Skeletal muscle tissue (tissue), 5 donors: ENCODE results near the gene EPS8. TPM values are rescaled to one million over a fixed set of nuclear protein-coding genes. Genes with fewer than 3 reads are reported as not detected.

ENCODE experiments used
- H3K27ac ChIP-seq: one replicate; pipeline ENCODE4 v1.7.0; 2013; ENCODE audit warnings: mild to moderate bottlenecking, low read depth, low read length, inconsistent platforms
- H3K27me3 ChIP-seq, 3 donors: one replicate each; pipeline ENCODE4 v1.7.0; 2013; ENCODE audit warnings: low read length in 3 of 3; ENCODE audit not compliant: control insufficient read depth in 3 of 3, insufficient read depth in 3 of 3
- H3K36me3 ChIP-seq, 3 donors: one replicate each; pipeline ENCODE4 v1.7.0; 2013; ENCODE audit warnings: low read length in 3 of 3; ENCODE audit not compliant: control insufficient read depth in 3 of 3, insufficient read depth in 3 of 3
- H3K4me1 ChIP-seq, 3 donors: one replicate each; pipeline ENCODE4 v1.7.0; 2013; ENCODE audit warnings: low read length in 3 of 3, mild to moderate bottlenecking in 3 of 3; ENCODE audit not compliant: control insufficient read depth in 3 of 3, insufficient read depth in 3 of 3
- H3K4me3 ChIP-seq, 3 donors: one replicate each; pipeline ENCODE4 v1.7.0; 2013; ENCODE audit warnings: low read length in 3 of 3
- H3K9ac ChIP-seq, 3 donors: one replicate each; pipeline ENCODE4 v1.7.0; 2013; ENCODE audit warnings: low read length in 3 of 3, mild to moderate bottlenecking in 3 of 3, moderate library complexity in 2 of 3, low read depth in 1 of 3
- H3K9me3 ChIP-seq, 3 donors: one replicate each; pipeline ENCODE4 v1.7.0; 2013; ENCODE audit warnings: low read length in 3 of 3; ENCODE audit not compliant: control insufficient read depth in 3 of 3
- small RNA-seq: library from RNA; depleted of rRNA; stranded (forward); fragments of <200 nt; gene quantifications from one replicate; pipeline ENCODE3, GENCODE V24; 2014
- total RNA-seq: library from RNA; depleted of rRNA; stranded (reverse); fragments of >200 nt; gene quantifications from one replicate; pipeline ENCODE4 v1.2.3, GENCODE V29; 2014
- donor health status: Osteomylitis.

EPS8 gene
- total RNA-seq, 1 donor from 2014 or later, result 27.7 TPM

- peak overlapping the region in 1 of 3 donors; percentile 65 for H3K9ac ChIP-seq
- no peak overlapping the region for H3K27ac ChIP-seq
These were observed 199.7 kb downstream of the EPS8 start for GRCh38 chr12:15589328-15590032.

GRCh38 chr12:15584366-15585041, 204.7 kb downstream of the EPS8 start:
- Histone ChIP-seq H3K36me3 (no peaks in the 10 kb centered on the region), H3K4me3 (no peak overlapping the region), H3K9me3 (no peaks in the 10 kb centered on the region), H3K9ac (no peak overlapping the region), H3K27me3 (no peaks in the 10 kb centered on the region), H3K4me1 (no peaks in the 10 kb centered on the region), H3K27ac (no peak overlapping the region)

More at GRCh38 chr12:15589328-15590032, 199.7 kb downstream of the EPS8 start:
- Histone ChIP-seq H3K4me3 (no peak overlapping the region), H3K36me3 (no peaks in the 10 kb centered on the region), H3K27me3 (no peaks in the 10 kb centered on the region), H3K9me3 (no peaks in the 10 kb centered on the region), H3K4me1 (peaks cover 0 to 5% (median 4%) of the 10 kb centered on the region in 3 donors)

GRCh38 chr12:15583804-15584203, 205.4 kb downstream of the EPS8 start:
- H3K27ac ChIP-seq, result no peak overlapping the region
- H3K9me3 ChIP-seq, result no peaks in the 10 kb centered on the region
- no peak overlapping the region for H3K4me3 ChIP-seq
- H3K9ac ChIP-seq, result no peak overlapping the region
- no peaks in the 10 kb centered on the region for H3K36me3 ChIP-seq
- H3K4me1 ChIP-seq, result no peaks in the 10 kb centered on the region
- H3K27me3 ChIP-seq, result no peaks in the 10 kb centered on the region

GRCh38 chr12:15581006-15581405, 208.2 kb downstream of the EPS8 start:
- Histone ChIP-seq H3K4me3 (no peak overlapping the region), H3K9me3 (no peaks in the 10 kb centered on the region), H3K36me3 (no peaks in the 10 kb centered on the region), H3K4me1 (no peaks in the 10 kb centered on the region), H3K27me3 (no peaks in the 10 kb centered on the region), H3K9ac (no peak overlapping the region), H3K27ac (no peak overlapping the region)

GRCh38 chr12:15580431-15580830, 208.8 kb downstream of the EPS8 start:
- no peaks in the 10 kb centered on the region for H3K4me1 ChIP-seq
- no peaks in the 10 kb centered on the region for H3K9me3 ChIP-seq
- no peak overlapping the region for H3K27ac ChIP-seq
- no peak overlapping the region for H3K4me3 ChIP-seq
- no peaks in the 10 kb centered on the region for H3K36me3 ChIP-seq
- no peak overlapping the region for H3K9ac ChIP-seq
- H3K27me3 ChIP-seq, result no peaks in the 10 kb centered on the region

- H3K9ac ChIP-seq, result no peak overlapping the region
- H3K4me3 ChIP-seq, result no peak overlapping the region
- no peaks in the 10 kb centered on the region for H3K27me3 ChIP-seq
- no peaks in the 10 kb centered on the region for H3K4me1 ChIP-seq
- no peak overlapping the region for H3K27ac ChIP-seq
- no peaks in the 10 kb centered on the region for H3K9me3 ChIP-seq
- H3K36me3 ChIP-seq, result no peaks in the 10 kb centered on the region
These were observed 213.3 kb downstream of the EPS8 start for GRCh38 chr12:15575671-15576541.

- Histone ChIP-seq H3K4me3 (no peak overlapping the region), H3K27me3 (no peaks in the 10 kb centered on the region), H3K4me1 (no peaks in the 10 kb centered on the region), H3K9me3 (no peaks in the 10 kb centered on the region), H3K36me3 (no peaks in the 10 kb centered on the region), H3K27ac (no peak overlapping the region), H3K9ac (no peak overlapping the region)
These were observed 214.8 kb downstream of the EPS8 start for GRCh38 chr12:15574353-15574752.

Small RNA genes within 50 kb of the gene (small RNA-seq; reads per million reads assigned to genes)
- gene RNU6-251P, result not detected

Other genes starting within 250 kb of the EPS8 start
- gene STRAP, start 93.0 kb upstream of the EPS8 start, total RNA-seq, result 75.7 TPM
- gene DERA, start 121.9 kb upstream of the EPS8 start, total RNA-seq, result 44.9 TPM